Vein endothelial cell (primary cell): Measurements from ENCODE around the gene IRF2. TPM values are rescaled to one million over a fixed set of nuclear protein-coding genes. Genes with fewer than 3 reads are reported as not detected.

Experiments
- small RNA-seq: library from RNA; depleted of rRNA; stranded (forward); fragments of <200 nt; gene quantifications from one replicate; pipeline ENCODE3, GENCODE V24; 2012
- total RNA-seq: library from RNA; depleted of rRNA; stranded (reverse); fragments of >200 nt; gene quantifications from 2 replicates; pipeline ENCODE4 v1.2.3, GENCODE V29; 2012

Gene IRF2
- 18.6 and 32.5 TPM in 2 replicates for total RNA-seq

DNA sequence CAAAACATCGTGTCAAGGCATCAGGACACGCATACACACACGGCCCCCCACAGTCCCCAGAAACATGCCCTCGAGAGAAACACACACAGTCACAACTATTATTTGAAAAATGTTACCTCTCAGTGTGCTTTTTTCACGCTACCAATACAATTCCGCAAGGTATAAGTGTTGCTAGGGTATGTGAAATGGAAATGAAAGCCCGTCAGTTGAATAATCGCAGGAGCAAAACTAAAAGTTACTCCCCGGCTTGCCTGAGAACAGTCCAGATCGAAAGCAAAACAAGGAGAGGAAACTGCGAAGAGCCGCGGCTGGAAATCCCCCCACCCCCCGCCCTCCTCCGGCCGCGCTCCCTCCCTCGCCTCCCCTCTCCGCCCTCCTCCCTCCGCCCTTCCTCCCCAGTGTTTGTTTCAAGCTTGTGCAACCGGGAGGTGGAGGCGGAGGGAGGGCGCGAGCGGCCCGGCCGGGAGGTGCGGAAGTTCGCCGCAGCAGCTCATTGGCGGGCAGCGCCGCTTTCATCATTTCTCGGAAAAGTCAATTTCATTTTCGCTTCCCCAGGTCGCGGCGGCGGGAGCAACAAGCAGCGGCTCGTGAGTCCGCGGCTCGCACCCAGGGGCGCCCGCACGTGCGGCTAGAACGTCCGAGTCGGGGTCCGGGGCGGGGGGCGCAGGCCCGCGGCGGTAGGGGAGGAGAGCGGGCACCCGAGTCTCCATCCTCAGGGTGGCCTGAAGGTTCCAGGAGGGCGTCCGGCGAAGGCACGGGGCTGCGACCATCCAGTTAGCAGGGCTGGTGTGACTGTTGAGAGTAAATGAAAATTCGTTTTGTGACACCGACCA lies at the start of gene IRF2:
Gene IRF2 (minus strand): TSS at position 288 of the 833 bp plus-strand sequence. CDS start 45,486 bp downstream, outside the sequence.

Small RNA genes lying within 50 kb of the gene (small RNA-seq; reads per million reads assigned to genes)
- not detected for gene RF00152

Other genes starting within 250 kb of the IRF2 start
- 47.4 and 68.1 TPM in 2 replicates for gene CASP3, start 174.9 kb upstream of the IRF2 start, total RNA-seq
- 5.2 and 8.0 TPM in 2 replicates for gene PRIMPOL, start 175.2 kb upstream of the IRF2 start, total RNA-seq